Measurements from ENCODE around the gene CZIB. TPM values are rescaled to one million over a fixed set of nuclear protein-coding genes. Genes with fewer than 3 reads are reported as not detected.

Gene CZIB
- total and polyA plus RNA-seq, 2 of the 13 experiments (the other 11 are each of a cell fraction or from before 2014, with no cell fraction given): 49.2 to 67.0 TPM

- TF ChIP-seq NFAT5 (CRISPR knock-in tag; IDR thresholded peaks at IDR 0.05) (no peak), HNRNPK (IDR thresholded peaks at IDR 0.05; ENCODE audit: low read depth, low read length, poor library complexity, severe bottlenecking) (peak; percentile 40), ZBTB39 (CRISPR knock-in tag; IDR thresholded peaks at IDR 0.05) (no peak), DNMT1 (CRISPR knock-in tag; IDR thresholded peaks at IDR 0.05) (no peak), ZNF782 (CRISPR knock-in tag; IDR thresholded peaks at IDR 0.05; ENCODE audit: borderline replicate concordance) (0 out of 2 replicates have a peak, but pooled peaks have one; percentile 23), MAF1 (CRISPR knock-in tag; IDR thresholded peaks at IDR 0.05; ENCODE audit: borderline replicate concordance) (no peak), ZNF44 (CRISPR knock-in tag; IDR thresholded peaks at IDR 0.05) (peak; percentile 44; the same call in 1 of the 2 replicates), DMAP1 (CRISPR knock-in tag; IDR thresholded peaks at IDR 0.05) (peak; percentile 76), RXRB (CRISPR knock-in tag; IDR thresholded peaks at IDR 0.05; ENCODE audit: borderline replicate concordance) (peak; percentile 56; the same call in 1 of the 2 replicates), ZNF124 (CRISPR knock-in tag; IDR thresholded peaks at IDR 0.05) (peak; percentile 85), PRDM4 (CRISPR knock-in tag; IDR thresholded peaks at IDR 0.05; ENCODE audit: borderline replicate concordance) (no peak), FOXA1 (IDR thresholded peaks at IDR 0.05) (no peak), FOXA1 (CRISPR knock-in tag; IDR thresholded peaks at IDR 0.05) (peak; percentile 51), EP300 (IDR thresholded peaks at IDR 0.05; ENCODE audit: low read depth in 2 of 2, low read length in 2 of 2) (peak in 1 of 2 experiments; percentile 46; a peak in 1 of 4 replicates), EP300 (CRISPR knock-in tag; IDR thresholded peaks at IDR 0.05; ENCODE audit: borderline replicate concordance) (peak; percentile 45; the same call in 1 of the 2 replicates), DPF2 (CRISPR knock-in tag; IDR thresholded peaks at IDR 0.05; ENCODE audit: borderline replicate concordance, low read depth) (peak; percentile 24; the same call in 1 of the 2 replicates), ZNF549 (CRISPR knock-in tag; IDR thresholded peaks at IDR 0.05) (no peak), FLYWCH1 (CRISPR knock-in tag; IDR thresholded peaks at IDR 0.05) (no peak), FOXC1 (CRISPR knock-in tag; IDR thresholded peaks at IDR 0.05; ENCODE audit: borderline replicate concordance) (no peak; the same call in none of the 2 replicates)
Observed at GRCh38 chr1:53238197-53239155, 18.0 kb upstream of the CZIB start, which contains the start of gene MAGOH (continued).

Measured in HepG2 (cell line).